Fibroblast of peridontal ligament (primary cell): ENCODE measurements around the gene ECM2.

ENCODE experiments used
- DNase-seq: peaks from one replicate; pipeline ENCODE4 v3.0.0-alpha.2; 2010; ENCODE audit errors: extremely low read depth

The ECM2 gene

GRCh38 chr9:92527832-92528521, 7.8 kb downstream of the ECM2 start:
- DNase-seq = no peak

GRCh38 chr9:92527291-92527828, 8.4 kb downstream of the ECM2 start:
- no peak for DNase-seq

DNA sequence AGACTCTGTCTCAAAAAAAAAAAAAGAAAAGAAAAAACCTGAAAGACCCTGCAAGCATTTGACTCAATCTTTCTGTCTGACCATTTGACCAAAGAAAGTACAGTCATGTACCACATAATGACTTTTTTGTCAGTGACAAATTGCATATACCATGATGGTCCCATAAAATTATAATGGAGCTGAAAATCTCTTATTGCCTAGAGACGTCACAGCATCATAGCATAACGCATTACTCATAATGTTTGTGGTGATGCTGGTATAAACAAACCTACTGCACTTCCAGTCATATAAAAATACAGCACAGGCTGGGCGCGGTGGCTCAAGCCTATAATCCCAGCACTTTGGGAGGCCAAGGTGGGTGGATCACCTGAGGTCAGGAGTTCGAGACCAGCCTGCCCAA, 10.5 kb downstream of the ECM2 start:
- peak; percentile 48 for DNase-seq

DNA sequence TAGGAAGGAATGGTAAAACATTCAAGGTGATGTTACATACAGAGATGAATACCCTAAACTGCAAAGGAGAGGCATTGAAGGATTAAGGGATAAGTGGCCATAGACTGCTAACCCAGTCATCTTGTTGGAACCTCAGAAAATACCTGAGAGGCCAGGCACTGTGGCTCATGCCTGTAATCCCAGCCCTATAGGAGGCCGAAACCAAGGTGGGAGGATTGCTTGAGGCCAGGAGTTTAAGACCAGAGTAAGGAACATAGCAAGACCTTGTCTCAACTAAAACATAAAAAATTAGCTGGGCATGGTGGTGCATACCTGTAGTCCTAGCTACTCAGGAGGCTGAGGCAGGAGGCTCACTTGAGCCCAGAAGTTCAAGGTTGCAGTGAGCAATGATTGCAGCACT, 10.9 kb downstream of the ECM2 start:
- DNase-seq = no peak

GRCh38 chr9:92522983-92523970, 12.5 kb downstream of the ECM2 start:
- DNase-seq = no peak

GRCh38 chr9:92520837-92521236, 15.0 kb downstream of the ECM2 start:
- DNase-seq = no peak

DNA sequence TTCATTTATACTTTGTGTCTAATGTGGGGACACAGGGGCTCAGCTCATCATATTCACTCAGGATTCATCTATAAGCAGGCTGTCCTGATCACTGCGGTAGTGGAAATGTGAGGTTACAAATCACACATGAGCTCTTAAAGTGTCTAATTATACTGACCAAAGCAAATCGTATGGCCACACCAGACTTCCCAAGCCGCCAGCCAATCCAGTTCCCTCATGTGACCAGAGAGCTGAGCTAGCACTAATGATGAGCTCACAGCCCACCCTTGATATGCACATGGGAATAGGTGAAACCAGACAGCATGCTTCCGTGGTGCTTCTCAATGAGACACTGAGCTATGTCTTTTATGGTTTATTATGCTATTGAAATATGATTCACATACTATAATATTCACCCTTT, 17.6 kb downstream of the ECM2 start:
- DNase-seq = no peak

DNA sequence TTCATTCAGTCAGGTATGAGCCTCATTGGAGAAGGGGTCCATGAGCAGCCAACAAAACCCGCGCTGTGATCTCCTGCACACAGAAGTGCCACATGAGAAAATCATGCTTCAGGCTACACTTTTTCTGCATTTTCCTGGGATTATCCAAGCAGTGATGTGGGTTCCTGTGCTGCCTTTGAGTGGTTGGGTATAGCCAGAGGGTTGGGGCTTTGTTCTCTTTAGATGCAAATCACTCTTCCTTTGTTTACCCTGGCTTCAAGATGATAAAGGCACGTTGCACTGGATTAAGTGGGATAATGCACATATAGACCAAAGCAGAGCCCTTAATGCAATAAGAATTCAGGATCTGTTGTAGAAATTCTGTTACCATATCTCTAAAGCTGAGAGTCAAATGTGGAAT, 18.7 kb downstream of the ECM2 start:
- DNase-seq = no peak

- no peak for DNase-seq
Observed at GRCh38 chr9:92516521-92516920, 19.3 kb downstream of the ECM2 start.

DNA sequence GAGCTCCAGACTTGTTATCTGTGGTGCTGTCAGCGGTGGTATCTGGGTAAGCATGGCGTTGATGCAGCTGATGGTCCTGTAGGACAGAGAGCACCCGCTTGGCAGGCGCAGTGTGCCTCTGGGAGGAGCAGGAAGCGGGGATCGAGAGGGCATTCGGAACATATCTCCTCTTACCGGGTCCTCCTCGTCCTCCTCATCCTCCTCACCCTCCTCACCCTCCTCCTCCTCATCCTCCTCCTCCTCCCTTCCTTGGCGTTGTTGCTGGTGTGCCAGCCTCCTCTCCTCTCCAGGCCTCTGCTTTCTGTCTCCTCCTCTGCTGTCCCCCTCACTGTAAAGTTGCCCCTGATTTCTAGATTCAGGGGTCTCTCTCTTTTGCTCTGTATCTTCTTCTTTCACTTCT, 21.2 kb downstream of the ECM2 start:
- DNase-seq = no peak

- no peak for DNase-seq
Observed at GRCh38 chr9:92513349-92513748, 22.4 kb downstream of the ECM2 start.

DNA sequence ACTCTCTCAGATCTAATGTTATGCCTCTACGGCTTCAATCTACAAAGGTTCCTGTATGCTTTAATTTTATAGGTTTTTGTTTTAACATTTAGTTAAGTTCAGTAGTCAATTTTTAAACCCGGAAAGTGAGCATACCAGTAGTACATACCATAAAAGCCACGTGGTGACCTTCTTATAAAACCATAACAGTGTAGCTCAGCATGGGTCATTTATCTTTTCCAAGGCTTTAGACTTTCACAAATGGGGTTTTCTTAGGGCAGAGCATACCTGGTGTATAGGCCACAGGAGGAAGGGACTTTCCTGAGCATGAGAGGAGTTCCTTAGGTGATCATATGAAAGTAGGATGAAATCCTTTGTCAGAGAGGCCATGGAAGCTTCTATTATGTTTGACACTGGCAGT, 23.2 kb downstream of the ECM2 start:
- peak; percentile 40 for DNase-seq

DNA sequence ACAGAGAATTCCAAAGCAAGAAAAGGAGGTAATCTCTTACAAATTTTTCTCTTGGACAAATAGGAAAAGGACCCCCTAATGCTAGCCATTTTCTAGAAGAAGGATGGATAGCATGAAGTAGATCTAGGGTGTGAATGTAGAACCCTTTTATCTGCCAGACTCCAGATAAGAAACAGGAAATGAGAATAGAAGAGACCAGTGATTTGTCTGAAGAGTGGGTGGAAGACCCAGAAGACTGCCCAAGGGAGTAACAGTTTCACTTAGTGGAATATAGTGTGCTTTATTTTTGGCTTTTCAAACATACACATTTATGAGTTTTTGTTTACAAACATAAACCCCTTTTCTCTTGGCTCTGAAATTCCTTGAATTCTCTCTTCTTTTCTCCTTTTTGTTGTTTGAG, 25.0 kb downstream of the ECM2 start:
- DNase-seq = no peak

DNA sequence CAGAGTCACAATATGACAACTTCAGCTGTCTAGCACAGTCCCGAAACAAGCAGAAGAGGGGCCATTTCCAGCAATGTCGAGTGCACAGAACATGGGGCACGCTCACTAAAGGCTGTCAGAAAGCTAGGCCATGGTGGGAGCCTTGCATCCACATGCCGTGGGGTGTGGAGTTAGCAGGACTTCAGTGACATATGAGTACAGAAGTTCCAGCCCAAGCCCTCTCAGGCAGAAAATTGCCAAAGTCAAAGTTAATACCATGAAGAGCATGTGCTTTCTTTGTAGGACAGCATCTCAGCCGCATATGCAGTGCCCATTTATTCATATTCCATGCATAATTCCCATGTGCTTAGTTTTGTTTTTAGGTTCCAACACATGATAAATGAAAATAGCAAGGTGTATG, 26.7 kb downstream of the ECM2 start:
- DNase-seq = no peak

DNA sequence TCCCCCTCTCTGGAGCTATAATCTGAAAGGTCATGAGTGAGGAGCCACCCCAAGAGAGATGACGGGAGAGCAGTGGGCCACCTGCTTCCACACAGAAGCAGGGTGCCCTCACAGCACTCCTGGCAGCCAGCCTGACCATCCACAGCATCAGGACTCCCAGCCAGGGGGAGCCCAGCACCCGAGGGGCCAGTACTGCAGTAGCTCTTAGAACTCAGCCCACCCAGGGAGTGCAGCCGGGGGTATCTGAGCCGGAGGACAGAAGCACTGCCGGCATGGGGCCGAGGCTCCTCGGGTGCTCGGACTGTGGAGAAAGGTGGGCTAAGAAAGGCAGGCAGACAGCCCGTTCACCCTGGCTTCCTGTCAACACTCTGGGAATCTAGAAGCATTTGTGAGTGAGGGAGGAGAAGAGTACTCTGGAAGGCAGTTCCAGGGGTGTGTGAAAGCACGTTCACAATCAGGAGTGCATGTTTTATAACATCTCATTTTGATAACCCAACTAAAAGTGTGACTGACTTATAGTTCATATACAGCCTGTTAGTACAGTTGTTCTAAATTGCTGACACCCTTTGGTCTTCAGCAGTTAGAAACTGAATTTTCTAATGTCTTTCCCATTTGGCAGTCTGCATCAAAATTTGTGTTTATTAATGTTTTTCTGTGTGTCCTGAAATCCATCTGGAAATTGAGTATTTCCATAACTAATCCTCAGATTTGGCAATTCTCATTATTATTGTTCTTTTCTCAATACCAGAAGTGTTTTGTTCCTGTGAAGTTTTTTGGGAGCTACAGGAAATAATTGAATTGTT, 27.6 kb downstream of the ECM2 start:
- no peak for DNase-seq

DNA sequence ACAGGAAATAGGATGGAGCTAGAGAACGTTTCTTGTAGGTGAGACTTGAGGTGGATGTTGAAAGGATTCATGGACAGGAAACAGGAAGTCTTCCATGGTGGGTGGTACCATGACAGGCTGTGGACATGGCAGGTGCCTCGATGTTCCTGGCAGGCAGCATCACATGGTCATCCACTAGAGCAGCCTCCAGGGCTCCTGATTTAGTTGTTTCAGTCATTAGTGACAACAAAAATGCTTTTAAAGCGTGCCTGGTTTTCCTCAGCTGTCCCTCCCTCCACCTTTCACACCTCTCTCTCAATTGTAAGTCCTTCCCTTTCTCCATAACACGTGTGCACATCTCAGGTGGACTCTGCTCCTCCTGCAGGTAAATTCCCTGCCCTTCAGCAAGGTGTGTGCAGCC, 28.3 kb downstream of the ECM2 start:
- no peak for DNase-seq

- DNase-seq = no peak
Observed at GRCh38 chr9:92507005-92507404, 28.8 kb downstream of the ECM2 start.

- peak; percentile 100 for DNase-seq
Observed at GRCh38 chr9:92506184-92506857, 29.5 kb downstream of the ECM2 start.

DNA sequence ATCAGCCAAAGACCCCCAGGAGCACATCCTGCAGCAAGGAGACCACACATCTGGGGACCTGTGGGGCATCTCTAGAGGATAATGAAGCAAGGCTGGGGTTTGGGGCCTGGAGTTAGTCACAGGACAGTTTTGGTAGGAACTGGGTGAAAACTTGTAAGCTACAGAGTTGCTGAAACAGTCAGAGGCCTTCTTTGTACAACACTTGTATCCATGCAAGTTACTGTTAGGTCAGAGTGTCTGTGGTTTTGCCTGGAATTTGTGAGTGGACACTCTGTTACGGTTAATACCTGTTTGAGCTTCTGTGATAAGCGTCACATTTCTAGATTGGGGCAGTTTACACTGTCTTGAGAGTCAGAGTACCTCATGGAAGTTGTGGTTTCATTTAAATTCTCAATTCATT, 30.9 kb downstream of the ECM2 start:
- no peak for DNase-seq

DNA sequence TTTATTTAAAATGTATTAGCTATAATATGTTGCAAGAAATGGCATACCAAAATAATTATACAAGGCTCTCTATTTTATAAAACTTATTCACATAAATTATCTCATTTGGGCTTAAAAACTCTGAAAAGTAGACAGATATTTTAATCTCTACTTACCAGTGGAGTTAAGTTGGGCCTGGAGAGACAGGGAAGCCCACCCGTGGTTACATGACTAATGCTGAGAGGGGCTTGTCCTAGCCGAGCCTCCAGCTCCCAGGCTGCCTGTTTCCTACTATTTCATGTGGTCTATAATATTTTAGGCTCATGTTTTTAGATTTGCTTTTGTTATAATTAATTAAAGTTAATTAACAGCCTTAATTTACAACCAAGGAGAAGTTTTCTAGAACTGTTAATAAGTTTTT, 32.6 kb downstream of the ECM2 start:
- DNase-seq = no peak

DNA sequence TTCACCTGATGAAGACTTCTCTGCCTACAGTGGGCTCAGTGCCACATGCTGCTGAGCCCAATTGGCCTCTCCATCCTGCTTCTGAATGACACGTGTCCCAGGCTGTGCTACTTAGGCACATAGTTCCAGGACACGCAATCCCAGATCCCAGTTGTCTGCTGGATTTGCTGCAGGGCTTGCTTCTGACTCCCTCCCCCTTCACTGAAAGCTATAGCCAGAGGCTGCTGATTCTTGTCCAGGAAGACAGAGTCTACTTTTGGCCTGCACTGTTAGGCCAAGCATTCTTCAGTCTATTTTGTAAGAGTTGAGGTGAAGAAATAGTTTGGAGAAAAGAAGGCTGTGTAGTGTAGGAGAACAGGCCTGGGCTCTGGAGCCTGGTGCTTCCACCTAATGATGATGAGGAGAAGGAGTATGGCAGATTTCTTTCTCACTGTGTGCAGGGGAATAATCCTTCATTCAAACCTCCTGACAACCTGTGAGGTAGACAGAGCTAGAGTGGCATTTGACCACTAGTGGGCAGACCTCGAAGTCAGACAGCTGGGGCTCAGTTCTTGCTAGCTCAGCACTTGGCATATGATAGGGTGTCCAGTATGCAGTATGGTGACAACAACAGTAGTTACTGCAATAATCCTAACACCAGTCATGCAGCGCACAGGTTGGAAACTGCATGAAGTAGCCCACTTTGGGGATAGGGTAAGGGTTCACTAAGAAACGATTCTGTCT, 34.0 kb downstream of the ECM2 start:
- DNase-seq = peak; percentile 83
